Measurements from ENCODE around the gene AP1G1.

DNA sequence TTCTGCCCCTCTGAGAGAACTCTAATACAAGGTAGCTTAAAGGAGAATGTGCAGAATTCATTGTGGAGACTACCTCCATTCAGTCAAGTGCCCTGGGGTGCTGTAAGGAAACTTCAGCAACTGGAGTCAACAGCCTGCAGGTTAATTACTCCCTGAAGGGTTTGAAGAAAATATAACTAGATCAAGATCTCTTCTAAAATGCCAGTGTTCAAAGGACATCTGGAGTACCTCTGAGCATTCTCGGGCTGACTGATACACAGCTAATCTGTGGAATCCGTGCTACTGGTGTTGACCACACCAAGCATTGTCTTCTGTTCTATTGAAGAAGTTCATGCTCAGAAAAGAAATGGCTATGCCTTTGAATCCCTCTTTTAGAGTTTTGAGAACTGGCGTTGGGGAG, 25.7 kb upstream of the AP1G1 start:
- TF ChIP-seq EZH2 (IDR thresholded peaks at IDR 0.05; ENCODE audit: low read length, unreplicated experiment), result no peak
- TF ChIP-seq, protein P1, sequence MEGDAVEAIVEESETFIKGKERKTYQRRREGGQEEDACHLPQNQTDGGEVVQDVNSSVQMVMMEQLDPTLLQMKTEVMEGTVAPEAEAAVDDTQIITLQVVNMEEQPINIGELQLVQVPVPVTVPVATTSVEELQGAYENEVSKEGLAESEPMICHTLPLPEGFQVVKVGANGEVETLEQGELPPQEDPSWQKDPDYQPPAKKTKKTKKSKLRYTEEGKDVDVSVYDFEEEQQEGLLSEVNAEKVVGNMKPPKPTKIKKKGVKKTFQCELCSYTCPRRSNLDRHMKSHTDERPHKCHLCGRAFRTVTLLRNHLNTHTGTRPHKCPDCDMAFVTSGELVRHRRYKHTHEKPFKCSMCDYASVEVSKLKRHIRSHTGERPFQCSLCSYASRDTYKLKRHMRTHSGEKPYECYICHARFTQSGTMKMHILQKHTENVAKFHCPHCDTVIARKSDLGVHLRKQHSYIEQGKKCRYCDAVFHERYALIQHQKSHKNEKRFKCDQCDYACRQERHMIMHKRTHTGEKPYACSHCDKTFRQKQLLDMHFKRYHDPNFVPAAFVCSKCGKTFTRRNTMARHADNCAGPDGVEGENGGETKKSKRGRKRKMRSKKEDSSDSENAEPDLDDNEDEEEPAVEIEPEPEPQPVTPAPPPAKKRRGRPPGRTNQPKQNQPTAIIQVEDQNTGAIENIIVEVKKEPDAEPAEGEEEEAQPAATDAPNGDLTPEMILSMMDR (conservative IDR thresholded peaks at IDR 0.05; ENCODE audit: low read depth, low read length), result no peak
- TF ChIP-seq EZH2phosphoT487 (IDR thresholded peaks at IDR 0.05; ENCODE audit: borderline replicate concordance, low read length), result no peak

All from PC-3 (cell line).